ENCODE results near the gene PAX8. TPM values are rescaled to one million over a fixed set of nuclear protein-coding genes. Genes with fewer than 3 reads are reported as not detected.
"Not testable (repeated sequence)": the region's sequence is repeated elsewhere in the genome, so short reads cannot be mapped to it uniquely, and the experiment has no call there.

Gene PAX8
- 0.09 and 1.5 TPM in 2 replicates for total RNA-seq (ENCODE audit: low replicate concordance)

DNA sequence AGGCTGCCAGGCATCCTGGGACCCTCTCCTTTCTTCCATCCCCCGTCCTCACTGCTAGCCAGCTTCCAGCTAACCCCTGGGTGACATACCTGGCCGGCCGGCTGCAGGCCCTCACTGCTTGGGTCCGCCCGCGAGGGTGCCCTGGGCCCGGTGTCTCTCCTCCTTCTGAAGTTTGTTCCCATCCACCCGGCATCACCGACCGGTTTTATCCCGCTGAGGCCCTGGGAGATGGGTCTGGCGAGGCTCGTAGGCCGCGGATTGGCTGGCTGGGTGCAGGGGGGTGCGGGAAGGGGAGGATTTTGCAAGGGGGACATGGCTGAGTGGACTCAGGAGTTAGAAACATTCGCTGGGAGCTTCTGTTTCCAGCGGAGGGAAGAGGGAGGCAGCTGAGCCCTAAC is at the start of gene PAX8:
Gene PAX8 (minus strand): TSS at position 180 of the 398 bp plus-strand sequence. CDS start 527 bp downstream, outside the sequence.
- no peak within 1 kb of the TSS for H3K4me3 ChIP-seq (ENCODE audit: low read depth, low read length)
- DNase-seq (ENCODE audit: low read depth), result no peak
- TF ChIP-seq, protein P1, sequence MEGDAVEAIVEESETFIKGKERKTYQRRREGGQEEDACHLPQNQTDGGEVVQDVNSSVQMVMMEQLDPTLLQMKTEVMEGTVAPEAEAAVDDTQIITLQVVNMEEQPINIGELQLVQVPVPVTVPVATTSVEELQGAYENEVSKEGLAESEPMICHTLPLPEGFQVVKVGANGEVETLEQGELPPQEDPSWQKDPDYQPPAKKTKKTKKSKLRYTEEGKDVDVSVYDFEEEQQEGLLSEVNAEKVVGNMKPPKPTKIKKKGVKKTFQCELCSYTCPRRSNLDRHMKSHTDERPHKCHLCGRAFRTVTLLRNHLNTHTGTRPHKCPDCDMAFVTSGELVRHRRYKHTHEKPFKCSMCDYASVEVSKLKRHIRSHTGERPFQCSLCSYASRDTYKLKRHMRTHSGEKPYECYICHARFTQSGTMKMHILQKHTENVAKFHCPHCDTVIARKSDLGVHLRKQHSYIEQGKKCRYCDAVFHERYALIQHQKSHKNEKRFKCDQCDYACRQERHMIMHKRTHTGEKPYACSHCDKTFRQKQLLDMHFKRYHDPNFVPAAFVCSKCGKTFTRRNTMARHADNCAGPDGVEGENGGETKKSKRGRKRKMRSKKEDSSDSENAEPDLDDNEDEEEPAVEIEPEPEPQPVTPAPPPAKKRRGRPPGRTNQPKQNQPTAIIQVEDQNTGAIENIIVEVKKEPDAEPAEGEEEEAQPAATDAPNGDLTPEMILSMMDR (IDR thresholded peaks at IDR 0.05; ENCODE audit: insufficient read depth, low read length), result no peak

DNA sequence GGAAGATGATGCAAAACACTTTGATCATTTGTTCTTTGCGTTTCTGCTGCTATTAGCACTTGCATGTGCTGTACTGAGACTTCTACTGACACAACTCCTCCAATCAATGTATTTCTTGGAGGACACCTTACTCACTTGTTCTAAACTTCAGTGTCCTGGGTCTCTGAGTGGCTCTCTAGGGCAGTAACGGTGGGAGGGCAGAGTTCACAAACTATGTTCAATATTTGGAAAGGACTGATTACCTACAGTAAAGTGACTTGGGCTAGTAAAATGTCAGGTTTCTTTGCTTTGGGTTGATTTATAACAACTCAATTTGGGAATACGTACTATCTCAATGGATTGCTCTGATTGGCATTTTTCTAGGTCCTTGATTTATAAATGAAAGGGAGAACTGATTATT is 49.3 kb upstream of the PAX8 start:
- TF ChIP-seq, protein P1 (IDR thresholded peaks at IDR 0.05; ENCODE audit: insufficient read depth, low read length), result no peak
- no peak for DNase-seq (ENCODE audit: low read depth)
- no peak overlapping the region for H3K4me3 ChIP-seq (ENCODE audit: low read depth, low read length)

DNA sequence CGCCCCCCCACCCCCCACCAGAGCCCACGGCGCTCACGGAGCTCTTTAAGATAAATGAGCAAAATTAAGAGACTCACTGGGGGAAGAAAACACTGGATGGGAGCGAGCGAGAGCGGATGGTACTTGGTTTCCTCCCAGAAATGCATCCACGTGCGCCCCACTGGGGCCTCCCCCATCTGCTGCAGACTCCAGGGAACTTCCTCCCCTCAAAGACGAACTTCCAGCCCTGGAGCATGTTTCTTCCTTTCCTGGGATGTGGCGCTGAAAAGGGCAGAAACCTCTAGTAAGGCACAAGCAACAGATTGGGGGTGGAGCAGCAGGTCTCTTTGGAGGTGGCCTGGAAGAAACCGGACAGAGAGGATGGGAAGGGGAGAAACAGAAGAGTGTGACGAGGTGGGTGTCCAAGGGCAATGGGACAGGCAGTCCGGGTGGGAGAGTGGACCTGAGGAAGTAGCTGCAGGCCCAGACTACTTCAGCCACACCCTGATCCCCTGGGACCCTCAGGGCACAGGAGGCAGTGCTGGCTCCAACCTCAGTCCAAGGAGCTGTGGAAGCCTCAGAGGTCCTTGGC is 46.5 kb upstream of the PAX8 start:
- not testable (repeated sequence) for DNase-seq (ENCODE audit: low read depth)
- H3K4me3 ChIP-seq (ENCODE audit: low read depth, low read length), result peak overlapping the region; percentile 53

DNA sequence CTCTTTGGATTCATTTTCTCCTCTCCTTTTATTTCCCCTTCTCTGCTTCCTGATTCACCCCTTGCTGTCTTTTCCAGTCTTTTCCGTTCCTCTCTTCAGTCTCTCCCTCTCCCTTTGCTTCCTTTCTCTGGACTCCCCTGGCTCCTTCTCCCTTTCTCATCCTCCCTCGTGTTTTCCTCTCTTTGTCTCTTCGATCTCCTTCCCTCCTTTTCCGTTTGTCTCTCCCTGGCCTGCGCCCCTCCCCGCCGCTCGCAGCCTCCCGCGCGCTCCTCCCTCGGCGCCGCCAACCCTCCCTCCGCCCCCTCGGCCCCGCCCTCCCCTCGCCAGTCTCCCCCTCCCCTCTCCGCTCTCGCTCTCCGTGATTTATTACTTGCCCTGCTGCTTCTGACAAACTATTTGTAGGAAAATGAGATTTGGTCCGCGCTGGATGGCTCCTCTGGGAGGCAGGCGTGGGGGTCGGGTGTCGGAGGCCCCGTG is 46.0 kb upstream of the PAX8 start:
- TF ChIP-seq, protein P1 (IDR thresholded peaks at IDR 0.05; ENCODE audit: insufficient read depth, low read length), result no peak
- peak overlapping the region; percentile 53 for H3K4me3 ChIP-seq (ENCODE audit: low read depth, low read length)
- DNase-seq (ENCODE audit: low read depth), result peak; percentile 61

DNA sequence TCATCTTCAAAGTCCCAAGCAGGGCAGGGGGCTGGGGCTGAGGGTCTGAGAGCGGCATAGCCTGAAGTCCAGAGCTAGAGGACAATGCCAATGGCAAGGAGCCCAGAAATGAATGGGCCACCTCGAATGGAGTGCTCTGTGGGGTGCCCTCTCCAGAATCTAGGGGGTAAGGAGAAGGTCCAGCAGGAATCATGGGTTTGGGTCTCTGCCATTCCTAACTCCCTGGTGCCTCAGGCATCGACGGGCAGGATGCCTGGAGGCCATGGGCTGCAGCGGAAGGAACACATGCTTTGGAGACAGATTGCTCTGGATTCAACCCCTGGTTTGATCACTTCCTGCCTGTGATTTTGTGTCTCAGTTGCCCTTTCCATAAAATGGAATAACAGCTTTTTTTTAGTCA is 44.4 kb upstream of the PAX8 start:
- peak; percentile 17 for DNase-seq (ENCODE audit: low read depth)
- H3K4me3 ChIP-seq (ENCODE audit: low read depth, low read length), result not testable (repeated sequence)

DNA sequence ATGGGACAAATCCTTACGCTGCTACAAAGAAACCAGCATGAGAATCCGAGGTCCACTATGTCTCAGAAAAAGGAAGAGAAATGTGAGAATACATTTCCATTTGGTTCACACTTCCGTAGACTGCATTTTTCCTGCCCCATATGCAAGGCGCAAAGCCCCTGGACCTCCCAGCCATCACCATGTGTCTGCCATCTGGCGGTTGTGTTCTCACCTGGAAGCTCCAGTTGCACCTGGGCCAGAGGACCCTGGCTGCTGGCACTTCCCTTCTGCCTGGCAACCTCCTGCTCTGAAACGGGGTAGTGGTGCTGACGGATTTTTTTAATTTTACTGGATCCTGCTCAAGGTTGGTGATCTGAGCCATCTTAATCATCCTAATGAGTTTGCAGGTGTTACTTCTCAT is 41.4 kb upstream of the PAX8 start:
- not testable (repeated sequence) for H3K4me3 ChIP-seq (ENCODE audit: low read depth, low read length); DNase-seq (ENCODE audit: low read depth)

DNA sequence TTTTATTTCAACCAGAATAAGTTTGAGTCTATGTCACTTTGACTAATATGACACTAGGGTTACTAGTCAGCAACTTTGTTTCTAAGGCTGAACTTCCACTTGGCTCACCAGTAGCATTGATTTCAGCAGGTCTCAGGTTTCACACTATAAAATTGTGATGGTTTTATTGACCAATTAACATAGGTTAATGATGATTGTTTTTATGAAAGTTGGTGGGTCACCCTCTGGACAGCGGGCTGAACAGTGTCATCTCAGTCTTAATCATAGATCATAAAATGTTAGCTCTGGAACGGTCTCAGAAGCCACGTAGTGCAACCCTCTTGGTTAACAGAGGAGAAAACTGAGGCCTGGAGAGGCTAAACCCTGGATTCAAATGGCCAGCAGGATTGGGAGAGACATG is 40.2 kb upstream of the PAX8 start:
- not testable (repeated sequence) for DNase-seq (ENCODE audit: low read depth); H3K4me3 ChIP-seq (ENCODE audit: low read depth, low read length)

DNA sequence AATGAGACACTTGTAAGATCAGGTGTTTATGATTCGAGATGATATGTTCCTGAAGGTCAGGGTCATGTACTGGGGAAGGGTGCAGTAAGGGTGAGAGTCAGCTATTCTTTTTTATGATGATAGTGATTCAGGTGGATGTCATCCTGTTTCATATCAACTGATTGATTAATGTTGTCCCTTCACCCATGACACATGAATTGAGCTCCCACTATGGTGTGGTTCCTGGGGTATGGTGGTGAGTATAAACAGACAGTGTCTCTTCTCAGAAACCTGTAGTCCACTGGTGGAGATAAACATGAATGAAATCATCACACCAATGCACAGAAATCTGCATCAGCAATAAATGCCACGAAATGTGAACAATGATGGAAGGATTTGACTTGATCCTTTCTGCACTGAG is 37.4 kb upstream of the PAX8 start:
- TF ChIP-seq, protein P1 (IDR thresholded peaks at IDR 0.05; ENCODE audit: insufficient read depth, low read length), result no peak
- no peak overlapping the region for H3K4me3 ChIP-seq (ENCODE audit: low read depth, low read length)

DNA sequence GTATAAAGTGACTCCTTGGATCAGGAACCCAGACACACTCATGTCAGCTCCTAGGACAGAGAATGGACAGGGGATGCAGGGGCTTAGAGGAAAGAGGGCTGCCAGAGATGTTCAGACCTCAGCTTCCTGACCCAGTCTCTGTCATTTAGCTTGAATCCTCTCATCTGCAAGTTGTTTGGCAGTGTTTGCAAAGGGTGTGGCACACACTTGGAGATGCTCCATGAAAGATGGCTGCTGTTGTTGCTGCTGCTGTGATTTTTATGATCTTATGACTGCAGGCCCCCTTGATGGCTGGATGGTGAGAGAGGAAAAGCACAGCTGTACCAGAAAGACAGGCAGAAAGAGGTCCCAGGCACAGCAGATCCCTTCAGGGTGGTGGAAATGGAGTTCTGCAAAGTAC is 35.9 kb upstream of the PAX8 start:
- not testable (repeated sequence) for H3K4me3 ChIP-seq (ENCODE audit: low read depth, low read length); DNase-seq (ENCODE audit: low read depth)

More for the DNA sequence above, 37.4 kb upstream of the PAX8 start:
- DNase-seq (ENCODE audit: low read depth), result no peak

DNA sequence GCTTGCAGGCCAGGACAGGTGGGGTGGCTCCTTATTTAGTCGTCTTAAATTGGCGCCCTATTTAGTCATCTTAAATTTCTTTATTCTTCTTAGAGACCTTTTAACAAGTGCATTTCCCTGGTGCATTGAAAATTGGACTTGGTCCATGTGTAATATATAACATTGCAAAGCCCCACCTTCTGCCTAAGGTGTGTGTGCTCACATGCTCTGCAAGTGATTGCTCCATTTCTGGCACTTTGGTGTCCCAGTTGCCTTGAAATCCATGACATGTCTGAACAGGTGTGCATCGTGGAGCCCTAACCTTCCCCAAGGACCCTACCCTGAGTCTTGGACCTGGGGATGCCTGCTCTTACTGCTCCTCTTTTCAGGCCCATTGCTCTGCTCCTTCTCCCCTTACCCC is 35.5 kb upstream of the PAX8 start:
- DNase-seq (ENCODE audit: low read depth); H3K4me3 ChIP-seq (ENCODE audit: low read depth, low read length): not testable (repeated sequence)

DNA sequence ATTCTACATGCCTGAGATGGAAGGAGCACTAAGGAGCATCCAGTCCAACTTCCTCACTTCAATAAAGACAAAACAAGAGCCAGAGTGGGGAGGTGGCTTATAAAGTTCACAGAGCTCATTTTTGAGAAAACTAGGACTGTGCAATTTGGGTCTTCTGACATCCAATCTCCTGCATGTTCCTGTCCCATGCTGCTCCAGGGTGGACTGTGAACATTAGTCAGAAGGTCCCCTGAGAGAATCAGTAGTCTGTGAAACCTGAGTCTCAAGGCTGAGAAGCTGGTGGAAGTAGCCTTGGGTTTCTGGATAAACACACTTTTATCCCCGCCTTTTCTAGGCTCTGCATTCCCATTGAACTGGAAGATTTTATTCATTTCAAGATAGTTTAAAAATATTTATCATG is 33.1 kb upstream of the PAX8 start:
- not testable (repeated sequence) for H3K4me3 ChIP-seq (ENCODE audit: low read depth, low read length); DNase-seq (ENCODE audit: low read depth)

DNA sequence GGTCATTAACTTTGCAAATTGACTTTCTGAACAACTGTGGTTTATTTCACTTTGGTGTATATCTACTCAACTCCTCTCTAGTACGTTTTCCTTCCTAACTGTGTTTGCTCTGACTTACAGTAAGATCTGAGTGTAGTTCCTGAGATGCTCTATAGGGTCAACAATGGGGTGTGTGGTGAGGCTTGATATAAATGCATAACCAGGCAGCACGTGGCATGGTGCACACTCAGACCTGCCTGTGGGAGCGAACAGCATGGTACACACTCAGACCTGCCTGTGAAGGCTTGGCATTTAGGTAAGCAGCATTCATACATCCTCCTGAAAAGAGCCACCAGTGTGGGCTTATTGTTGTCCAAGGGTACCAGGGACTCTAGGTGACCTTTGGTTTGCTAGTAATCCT is 32.5 kb upstream of the PAX8 start:
- not testable (repeated sequence) for H3K4me3 ChIP-seq (ENCODE audit: low read depth, low read length); DNase-seq (ENCODE audit: low read depth)

Data from fibroblast of the aortic adventitia (primary cell).